ENCODE results near the gene MARCKS. TPM values are rescaled to one million over a fixed set of nuclear protein-coding genes. Genes with fewer than 3 reads are reported as not detected.
A peak's percentile ranks its signal among the peaks of the same experiment; 100 is the strongest.
"Not testable (repeated sequence)": the region's sequence is repeated elsewhere in the genome, so short reads cannot be mapped to it uniquely, and the experiment has no call there.

Gene MARCKS
- total RNA-seq, 1 donor from 2014 or later = 158 TPM

GRCh38 chr6:113907102-113907815, 50.1 kb downstream of the MARCKS start:
- no peak for TF ChIP-seq CTCF (IDR thresholded peaks at IDR 0.05; ENCODE audit: unreplicated experiment)
- H3K4me3 Mint-ChIP-seq (ENCODE audit: low read depth) = no peak overlapping the region
- H3K27me3 Mint-ChIP-seq = peaks cover 8% of the 10 kb centered on the region
- H3K4me1 Mint-ChIP-seq (ENCODE audit: low read depth) = peaks cover 5% of the 10 kb centered on the region
- DNase-seq (ENCODE audit: low spot score, unreplicated experiment) = no peak
- no peaks in the 10 kb centered on the region for H3K36me3 Mint-ChIP-seq (ENCODE audit: insufficient read depth)
- no peak overlapping the region for H3K27ac Mint-ChIP-seq
- H3K9me3 Mint-ChIP-seq (ENCODE audit: low read depth) = no peaks in the 10 kb centered on the region

GRCh38 chr6:113908801-113909200, 51.7 kb downstream of the MARCKS start:
- Mint-ChIP-seq H3K4me1 (ENCODE audit: low read depth) (peaks cover 4% of the 10 kb centered on the region), H3K9me3 (ENCODE audit: low read depth) (no peaks in the 10 kb centered on the region), H3K36me3 (ENCODE audit: insufficient read depth) (no peaks in the 10 kb centered on the region), H3K27ac (no peak overlapping the region), H3K27me3 (peaks cover 8% of the 10 kb centered on the region), H3K4me3 (ENCODE audit: low read depth) (no peak overlapping the region)
- TF ChIP-seq CTCF (IDR thresholded peaks at IDR 0.05; ENCODE audit: unreplicated experiment) = no peak
- no peak for DNase-seq (ENCODE audit: low spot score, unreplicated experiment)

DNA sequence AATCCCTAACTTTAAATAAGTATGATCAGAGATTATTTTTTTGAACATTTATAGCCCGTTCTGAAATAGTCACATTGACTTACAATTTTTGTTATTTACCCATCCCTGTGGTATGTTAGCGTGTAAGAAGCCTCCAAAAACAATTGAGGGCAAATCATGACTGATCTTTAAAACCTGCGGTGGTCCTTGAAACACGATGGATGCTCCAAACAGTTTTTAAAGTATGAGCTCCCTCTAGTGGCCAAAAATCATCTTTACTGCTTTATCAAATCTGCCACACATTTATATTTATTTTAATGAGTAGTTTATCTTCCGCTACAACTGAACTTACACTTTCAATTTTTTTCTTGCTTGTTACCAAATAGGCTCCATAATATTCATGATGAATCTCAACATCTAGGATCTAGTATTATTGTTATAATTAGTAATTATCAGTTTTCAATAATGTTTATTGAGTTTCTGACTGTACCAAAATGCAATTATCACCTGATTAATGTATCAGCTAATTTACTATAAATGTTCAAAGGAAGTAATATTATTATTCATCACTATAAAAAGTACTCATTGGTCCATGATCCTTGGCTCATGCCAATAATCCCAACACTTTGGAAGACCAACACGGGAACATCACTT, 52.2 kb downstream of the MARCKS start:
- no peaks in the 10 kb centered on the region for H3K4me1 Mint-ChIP-seq (ENCODE audit: low read depth)

GRCh38 chr6:113910285-113910684, 53.1 kb downstream of the MARCKS start:
- not testable (repeated sequence) for H3K4me3 Mint-ChIP-seq (ENCODE audit: low read depth); H3K27me3 Mint-ChIP-seq; H3K4me1 Mint-ChIP-seq (ENCODE audit: low read depth); H3K27ac Mint-ChIP-seq; H3K9me3 Mint-ChIP-seq (ENCODE audit: low read depth); H3K36me3 Mint-ChIP-seq (ENCODE audit: insufficient read depth); DNase-seq (ENCODE audit: low spot score, unreplicated experiment)

More for the DNA sequence above, 52.2 kb downstream of the MARCKS start:
- TF ChIP-seq CTCF (IDR thresholded peaks at IDR 0.05; ENCODE audit: unreplicated experiment) = peak; percentile 87
- H3K27me3 Mint-ChIP-seq = peaks cover 8% of the 10 kb centered on the region
- no peaks in the 10 kb centered on the region for H3K9me3 Mint-ChIP-seq (ENCODE audit: low read depth)
- H3K27ac Mint-ChIP-seq = no peak overlapping the region
- no peak for DNase-seq (ENCODE audit: low spot score, unreplicated experiment)
- H3K4me3 Mint-ChIP-seq (ENCODE audit: low read depth) = no peak overlapping the region
- no peaks in the 10 kb centered on the region for H3K36me3 Mint-ChIP-seq (ENCODE audit: insufficient read depth)

Other genes starting within 250 kb of the MARCKS start
- 287 and 289 TPM in 2 replicates for gene HDAC2, start 113.8 kb downstream of the MARCKS start, total RNA-seq